Testis (tissue), 3 donors: ENCODE results near the gene ATP2A2. TPM values are rescaled to one million over a fixed set of nuclear protein-coding genes. Genes with fewer than 3 reads are reported as not detected.

Experiments used
- DNase-seq: peaks from one replicate; pipeline ENCODE4 v3.0.0-alpha.2; 2019
- H3K27ac ChIP-seq, 2 donors: fragments of 200-600 bp; sonication (generic); one replicate each; pipeline ENCODE4 v1.5.1; 2019
- H3K27me3 ChIP-seq: fragments of 200-600 bp; sonication (generic); one replicate; pipeline ENCODE4 v1.5.1; 2019
- H3K36me3 ChIP-seq: fragments of 200-600 bp; sonication (generic); one replicate; pipeline ENCODE4 v1.5.1; 2017; ENCODE audit warnings: low read depth; ENCODE audit errors: missing control alignments
- H3K4me1 ChIP-seq: fragments of 200-600 bp; sonication (generic); one replicate; pipeline ENCODE4 v1.5.1; 2019
- H3K4me3 ChIP-seq, 2 donors: fragments of 200-600 bp; sonication (generic); one replicate each; pipeline ENCODE4 v1.5.1; 2017 to 2019
- H3K9me3 ChIP-seq: fragments of 200-600 bp; sonication (generic); one replicate; pipeline ENCODE4 v1.5.1; 2017
- POLR2A ChIP-seq: fragments of 450-650 bp; IDR thresholded peaks from one replicate; pipeline ENCODE4 v1.6.1; 2017; ENCODE audit warnings: antibody characterized with exemption, mild to moderate bottlenecking, moderate library complexity
- WGBS, 2 donors: methylation state at CpG; one replicate each; pipeline ENCODE4 v1.1.5; 2018; 5-methylcytosine and 5-hydroxymethylcytosine counted together
- intact Hi-C: fragments of 100-400 bp; cut with DNase I; formaldehyde crosslinking; loops from one replicate; pipeline ENCODE4 v1.15.1; 2023; ENCODE audit warnings: low total_unique reads
- polyA plus RNA-seq: library from polyadenylated mRNA; stranded (reverse); fragments of 350-450 nt; fragmentation: Illumina TruSeq; extraction: RNeasy Lipid Tissue Mini Kit (QIAGEN cat#74804); gene quantifications from one replicate; pipeline ENCODE4 v1.2.3, GENCODE V29; 2014; ENCODE audit warnings: low read depth, low replicate concordance; ENCODE audit not compliant: insufficient read depth
- total RNA-seq, 2 donors: library from RNA; depleted of rRNA; stranded (reverse); fragments of >200 nt; gene quantifications; one replicate each; pipeline ENCODE4 v1.2.3, GENCODE V29; 2016
- TF ChIP-seq, protein P1 (sequence below), 3 experiments: fragments of 450-650 bp in 2 of 3; fragments of 200-600 bp in 1 of 3; sonication (generic) in 1 of 3; IDR thresholded peaks; one replicate each; pipeline ENCODE4 v1.5.1; 2016 to 2019; ENCODE audit warnings: antibody characterized with exemption in 3 of 3, mild to moderate bottlenecking in 2 of 3, moderate library complexity in 1 of 3

ATP2A2 gene
- total and polyA plus RNA-seq, 3 donors from 2014 or later, result 205 to 291 (median 226) TPM

DNA sequence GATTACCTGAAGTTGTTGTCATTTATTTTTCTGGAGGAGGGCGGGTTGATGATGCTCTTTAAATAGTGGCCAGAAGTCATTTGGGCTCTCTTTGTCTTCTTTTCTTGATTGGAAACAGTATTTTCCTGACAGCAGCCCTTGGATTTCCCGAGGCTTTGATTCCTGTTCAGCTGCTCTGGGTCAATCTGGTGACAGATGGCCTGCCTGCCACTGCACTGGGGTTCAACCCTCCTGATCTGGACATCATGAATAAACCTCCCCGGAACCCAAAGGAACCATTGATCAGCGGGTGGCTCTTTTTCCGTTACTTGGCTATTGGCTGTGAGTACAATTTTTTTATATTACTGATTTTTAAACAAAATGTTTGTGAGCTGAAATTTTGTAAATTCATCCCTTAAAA, 62.1 kb downstream of the ATP2A2 start:
- 85 to 92% methylated on average over 5 of the region's 5 CpGs for WGBS, 2 donors
- TF ChIP-seq, protein P1, sequence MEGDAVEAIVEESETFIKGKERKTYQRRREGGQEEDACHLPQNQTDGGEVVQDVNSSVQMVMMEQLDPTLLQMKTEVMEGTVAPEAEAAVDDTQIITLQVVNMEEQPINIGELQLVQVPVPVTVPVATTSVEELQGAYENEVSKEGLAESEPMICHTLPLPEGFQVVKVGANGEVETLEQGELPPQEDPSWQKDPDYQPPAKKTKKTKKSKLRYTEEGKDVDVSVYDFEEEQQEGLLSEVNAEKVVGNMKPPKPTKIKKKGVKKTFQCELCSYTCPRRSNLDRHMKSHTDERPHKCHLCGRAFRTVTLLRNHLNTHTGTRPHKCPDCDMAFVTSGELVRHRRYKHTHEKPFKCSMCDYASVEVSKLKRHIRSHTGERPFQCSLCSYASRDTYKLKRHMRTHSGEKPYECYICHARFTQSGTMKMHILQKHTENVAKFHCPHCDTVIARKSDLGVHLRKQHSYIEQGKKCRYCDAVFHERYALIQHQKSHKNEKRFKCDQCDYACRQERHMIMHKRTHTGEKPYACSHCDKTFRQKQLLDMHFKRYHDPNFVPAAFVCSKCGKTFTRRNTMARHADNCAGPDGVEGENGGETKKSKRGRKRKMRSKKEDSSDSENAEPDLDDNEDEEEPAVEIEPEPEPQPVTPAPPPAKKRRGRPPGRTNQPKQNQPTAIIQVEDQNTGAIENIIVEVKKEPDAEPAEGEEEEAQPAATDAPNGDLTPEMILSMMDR (IDR thresholded peaks at IDR 0.05), result no peak
- TF ChIP-seq POLR2A, result no peak
- DNase-seq, result no peak
- no peaks in the 10 kb centered on the region for H3K9me3 ChIP-seq
- intact Hi-C loops, result no loop called here
- H3K27ac ChIP-seq, result no peak overlapping the region
- no peak overlapping the region for H3K4me3 ChIP-seq
- no peaks in the 10 kb centered on the region for H3K36me3 ChIP-seq
- H3K27me3 ChIP-seq, result no peaks in the 10 kb centered on the region
- H3K4me1 ChIP-seq, result no peaks in the 10 kb centered on the region

DNA sequence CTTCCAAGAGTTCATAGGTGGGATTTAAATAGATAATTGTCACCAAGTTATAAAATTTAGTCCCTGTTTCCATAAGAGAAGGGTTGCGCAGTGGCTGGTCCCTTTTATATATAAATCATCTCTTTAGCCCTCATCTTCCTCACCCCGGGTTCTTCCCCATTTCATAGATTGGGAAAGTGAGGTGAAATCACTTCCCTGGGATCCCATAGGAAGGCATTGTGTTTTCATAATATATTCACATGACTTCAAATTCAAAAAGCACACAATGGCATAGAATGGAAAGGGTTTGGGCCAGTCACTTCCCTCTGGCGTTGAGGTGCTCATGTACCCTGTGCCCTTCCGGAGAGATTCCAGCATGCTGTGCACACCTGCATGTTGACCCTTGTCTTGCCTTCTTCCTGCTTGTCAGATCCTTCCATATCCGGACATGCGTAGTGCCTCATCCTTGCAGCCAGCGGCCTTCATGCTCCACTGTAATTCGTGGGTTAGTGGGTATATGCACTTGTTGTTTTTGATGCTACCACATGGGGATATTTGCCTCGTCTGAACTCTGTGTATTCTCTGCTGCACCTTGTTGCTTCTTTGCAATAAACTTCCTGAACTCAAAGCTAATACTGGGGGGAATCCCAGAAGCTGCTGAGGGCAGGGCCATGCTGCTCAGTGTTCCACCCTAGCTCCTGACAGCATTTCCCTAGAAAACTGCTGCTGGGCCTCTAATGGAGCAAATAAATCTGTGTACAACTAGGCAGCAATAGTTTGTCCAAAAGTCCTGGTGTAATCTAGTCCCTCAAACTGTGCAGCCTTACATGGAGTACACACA, 62.9 kb downstream of the ATP2A2 start:
- Histone ChIP-seq H3K27me3 (no peaks in the 10 kb centered on the region), H3K4me3 (no peak overlapping the region), H3K9me3 (no peaks in the 10 kb centered on the region), H3K27ac (no peak overlapping the region), H3K4me1 (peaks cover under 1% of the 10 kb centered on the region), H3K36me3 (no peaks in the 10 kb centered on the region)
- intact Hi-C loops, result no loop called here
- 81 to 84% methylated on average over 9 of the region's 9 CpGs for WGBS, 2 donors
- DNase-seq, result no peak
- TF ChIP-seq, protein P1 (IDR thresholded peaks at IDR 0.05), result no peak
- no peak for TF ChIP-seq POLR2A

DNA sequence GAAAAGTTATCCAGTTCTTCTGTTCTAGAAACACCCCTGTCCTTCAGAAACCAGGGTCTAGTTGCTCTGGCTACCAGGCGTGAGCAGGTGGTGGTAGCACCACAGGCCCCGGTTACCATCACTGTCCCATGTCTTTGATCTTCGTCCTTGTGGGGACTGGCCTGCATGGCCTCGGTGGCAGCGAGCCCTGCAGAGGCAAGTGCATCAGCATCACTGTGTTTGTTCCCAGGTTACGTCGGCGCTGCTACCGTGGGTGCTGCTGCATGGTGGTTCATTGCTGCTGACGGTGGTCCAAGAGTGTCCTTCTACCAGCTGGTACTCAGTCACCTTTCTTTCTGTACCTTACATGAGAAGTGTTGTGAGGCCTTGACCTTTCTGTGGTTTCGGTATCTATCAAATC, 63.6 kb downstream of the ATP2A2 start:
- Histone ChIP-seq H3K9me3 (no peaks in the 10 kb centered on the region), H3K27ac (no peak overlapping the region), H3K4me3 (no peak overlapping the region), H3K4me1 (peaks cover 8% of the 10 kb centered on the region), H3K27me3 (no peaks in the 10 kb centered on the region), H3K36me3 (no peaks in the 10 kb centered on the region)
- 92% methylated on average over 11 of the region's 11 CpGs for WGBS, 2 donors
- TF ChIP-seq POLR2A, result no peak
- TF ChIP-seq, protein P1 (IDR thresholded peaks at IDR 0.05), result no peak
- intact Hi-C loops, result no loop called here
- no peak for DNase-seq

DNA sequence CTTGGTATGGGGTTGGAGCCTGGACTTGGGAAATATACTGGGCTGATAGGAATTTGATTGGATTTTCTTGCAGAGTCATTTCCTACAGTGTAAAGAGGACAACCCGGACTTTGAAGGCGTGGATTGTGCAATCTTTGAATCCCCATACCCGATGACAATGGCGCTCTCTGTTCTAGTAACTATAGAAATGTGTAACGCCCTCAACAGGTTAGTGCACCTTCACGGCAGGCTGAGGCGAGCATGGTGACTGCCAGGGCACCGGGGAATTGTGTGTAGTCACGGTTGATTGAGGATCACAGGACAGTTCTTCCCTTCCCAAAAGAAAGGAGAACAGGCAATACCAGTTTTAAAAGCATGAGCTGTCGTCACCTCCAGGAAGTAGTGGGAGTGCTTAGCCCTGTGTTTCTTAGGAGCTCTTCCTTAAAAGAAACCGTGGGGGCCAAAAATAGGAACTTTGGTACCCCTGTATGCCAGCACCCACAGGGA, 64.2 kb downstream of the ATP2A2 start:
- 86 to 91% methylated on average over 11 of the region's 11 CpGs for WGBS, 2 donors
- Histone ChIP-seq H3K36me3 (no peaks in the 10 kb centered on the region), H3K4me1 (peaks cover 13% of the 10 kb centered on the region), H3K4me3 (no peak overlapping the region), H3K27ac (no peak overlapping the region), H3K27me3 (no peaks in the 10 kb centered on the region), H3K9me3 (no peaks in the 10 kb centered on the region)
- TF ChIP-seq, protein P1 (IDR thresholded peaks at IDR 0.05), result no peak
- TF ChIP-seq POLR2A, result no peak
- intact Hi-C loops, result no loop called here
- DNase-seq, result no peak

DNA sequence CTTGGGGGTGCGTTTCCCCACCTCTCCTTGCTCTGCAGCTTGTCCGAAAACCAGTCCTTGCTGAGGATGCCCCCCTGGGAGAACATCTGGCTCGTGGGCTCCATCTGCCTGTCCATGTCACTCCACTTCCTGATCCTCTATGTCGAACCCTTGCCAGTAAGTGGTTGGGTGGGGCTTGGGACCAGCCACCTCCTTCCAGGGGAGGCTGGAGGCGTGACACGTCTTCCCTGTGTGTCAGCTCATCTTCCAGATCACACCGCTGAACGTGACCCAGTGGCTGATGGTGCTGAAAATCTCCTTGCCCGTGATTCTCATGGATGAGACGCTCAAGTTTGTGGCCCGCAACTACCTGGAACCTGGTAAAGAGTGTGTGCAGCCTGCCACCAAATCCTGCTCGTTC, 64.9 kb downstream of the ATP2A2 start:
- Histone ChIP-seq H3K27ac (no peak overlapping the region), H3K36me3 (no peaks in the 10 kb centered on the region), H3K4me1 (peaks cover 14% of the 10 kb centered on the region), H3K9me3 (no peaks in the 10 kb centered on the region), H3K4me3 (no peak overlapping the region), H3K27me3 (no peaks in the 10 kb centered on the region)
- WGBS, 2 donors, result 83 to 87% methylated on average over 12 of the region's 12 CpGs
- TF ChIP-seq, protein P1 (IDR thresholded peaks at IDR 0.05), result no peak
- TF ChIP-seq POLR2A, result no peak
- DNase-seq, result no peak
- intact Hi-C loops, result no loop called here
